Effector memory CD8-positive, alpha-beta T cell (primary cell): Measurements from ENCODE around the gene TTLL11.
A peak's percentile ranks its signal among the peaks of the same experiment; 100 is the strongest.

Experiments used
- ATAC-seq: fragments of 150-1000 bp; cut with Tn5 transposase; replicated peaks from 2 replicates; pipeline ENCODE4 v1.10.0; 2021; ENCODE audit warnings: mild to moderate bottlenecking, moderate library complexity
- DNase-seq, 3 experiments: peaks; one replicate each; pipeline ENCODE4 v3.0.0; 2021
- H3K27ac Mint-ChIP-seq, 2 donors: one replicate each; pipeline ENCODE4 v1.8.0; 2022; ENCODE audit warnings: mild to moderate bottlenecking in 2 of 2, mixed read lengths in 2 of 2, moderate library complexity in 2 of 2
- H3K27me3 Mint-ChIP-seq, 2 donors: one replicate each; pipeline ENCODE4 v1.8.0; 2022; ENCODE audit warnings: mixed read lengths in 2 of 2
- H3K36me3 Mint-ChIP-seq: one replicate; pipeline ENCODE4 v1.8.0; 2022; ENCODE audit warnings: mild to moderate bottlenecking, moderate library complexity, mixed read lengths; ENCODE audit not compliant: insufficient read depth
- H3K4me1 Mint-ChIP-seq, 2 donors: one replicate each; pipeline ENCODE4 v1.8.0; 2022; ENCODE audit warnings: low read depth in 2 of 2, mixed read lengths in 2 of 2
- H3K4me3 Mint-ChIP-seq, 2 donors: one replicate each; pipeline ENCODE4 v1.8.0; 2022; ENCODE audit warnings: mild to moderate bottlenecking in 2 of 2, mixed read lengths in 2 of 2, moderate library complexity in 2 of 2
- H3K9me3 Mint-ChIP-seq, 2 donors: one replicate each; pipeline ENCODE4 v1.8.0; 2022; ENCODE audit warnings: mixed read lengths in 2 of 2

Gene TTLL11

GRCh38 chr9:122091682-122092592, 1.2 kb downstream of the TTLL11 start:
- H3K27me3 Mint-ChIP-seq: no peaks in the 10 kb centered on the region
- peaks cover 35% of the 10 kb centered on the region in 2 donors for H3K4me1 Mint-ChIP-seq
- H3K27ac Mint-ChIP-seq: peak overlapping the region; percentile 73 to 87

DNA sequence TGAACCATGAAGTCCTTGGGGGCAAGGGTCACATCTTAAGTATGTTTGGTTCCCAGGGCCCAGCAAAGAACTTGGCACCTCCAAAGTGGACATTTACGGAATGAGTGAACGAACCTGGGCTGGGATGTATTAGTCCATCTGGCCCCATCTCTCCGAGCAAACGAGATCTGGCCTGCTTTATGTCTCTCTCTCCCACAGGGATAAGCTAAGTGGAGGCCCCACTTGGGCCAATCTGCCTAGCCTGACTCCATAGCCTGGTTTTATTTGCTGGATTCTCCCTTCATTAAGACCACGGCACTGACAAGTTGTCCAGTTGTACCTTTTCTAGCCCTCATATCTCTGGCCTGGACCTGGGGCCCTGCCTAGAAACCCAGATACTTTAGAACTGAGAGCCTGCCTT, 2.1 kb downstream of the TTLL11 start:
- ATAC-seq (no peak), DNase-seq (no peak)
- no peaks in the 10 kb centered on the region for H3K27me3 Mint-ChIP-seq
- H3K4me3 Mint-ChIP-seq: peak overlapping the region in 1 of 2 donors; percentile 19
- H3K4me1 Mint-ChIP-seq: peaks cover 35% of the 10 kb centered on the region in 2 donors
- H3K36me3 Mint-ChIP-seq: peaks cover 7% of the 10 kb centered on the region
- H3K27ac Mint-ChIP-seq: no peak overlapping the region
- no peaks in the 10 kb centered on the region for H3K9me3 Mint-ChIP-seq

More at GRCh38 chr9:122091682-122092592, 1.2 kb downstream of the TTLL11 start:
- Mint-ChIP-seq H3K36me3 (peaks cover 7% of the 10 kb centered on the region), H3K9me3 (no peaks in the 10 kb centered on the region), H3K4me3 (peak overlapping the region; percentile 93 to 94)
- ATAC-seq (no peak), DNase-seq (no peak)

GRCh38 chr9:122090287-122090883, 2.7 kb downstream of the TTLL11 start:
- Mint-ChIP-seq H3K9me3 (no peaks in the 10 kb centered on the region), H3K27ac (no peak overlapping the region), H3K4me1 (peaks cover 35 to 37% of the 10 kb centered on the region in 2 donors)

DNA sequence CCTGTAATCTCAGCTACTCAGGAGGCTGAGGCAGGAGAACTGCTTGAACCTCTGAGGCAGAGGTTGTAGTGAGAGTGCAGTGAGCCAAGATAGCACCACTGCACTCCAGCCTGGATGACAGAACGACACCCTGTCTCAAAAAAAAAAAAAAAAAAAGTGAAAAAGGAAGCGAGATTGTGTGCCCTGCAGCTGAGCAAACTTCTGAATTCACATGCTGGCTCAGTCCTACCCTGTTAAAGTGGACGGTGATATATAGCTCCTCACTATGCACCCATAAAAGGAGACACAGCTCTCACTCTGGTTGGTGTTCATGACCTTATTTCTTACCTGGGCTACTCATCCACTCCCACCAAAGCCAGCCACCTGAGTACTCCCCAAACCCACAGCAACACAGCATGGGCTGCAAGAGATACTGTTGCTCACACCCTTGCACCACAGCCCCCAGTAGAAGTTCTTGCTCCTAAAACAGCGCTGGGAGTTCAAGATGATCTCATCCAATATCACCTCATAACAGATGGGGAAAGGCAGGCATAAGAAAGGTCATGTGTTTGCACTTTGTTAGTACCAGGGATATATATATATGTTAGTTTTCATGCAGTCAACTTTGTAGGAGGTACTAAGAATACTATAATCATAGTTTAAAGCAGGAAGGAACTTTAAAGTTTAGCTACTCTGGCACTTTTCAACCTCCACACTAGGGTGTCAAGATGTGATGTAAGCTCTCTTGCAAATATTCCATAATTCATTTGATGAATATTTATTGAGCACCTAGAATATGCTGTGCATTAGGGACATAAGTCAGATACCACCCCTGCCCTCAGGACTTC, 4.0 kb downstream of the TTLL11 start:
- Mint-ChIP-seq H3K9me3 (no peaks in the 10 kb centered on the region), H3K4me1 (peaks cover 25 to 31% of the 10 kb centered on the region in 2 donors), H3K27me3 (no peaks in the 10 kb centered on the region), H3K27ac (no peak overlapping the region), H3K4me3 (no peak overlapping the region), H3K36me3 (peaks cover 7% of the 10 kb centered on the region)
- ATAC-seq (no peak), DNase-seq (no peak)

More at GRCh38 chr9:122090287-122090883, 2.7 kb downstream of the TTLL11 start:
- Mint-ChIP-seq H3K4me3 (no peak overlapping the region), H3K27me3 (no peaks in the 10 kb centered on the region), H3K36me3 (peaks cover 7% of the 10 kb centered on the region)
- ATAC-seq: no peak
- no peak for DNase-seq

- H3K4me1 Mint-ChIP-seq: peaks cover 20 to 38% of the 10 kb centered on the region in 2 donors
- H3K9me3 Mint-ChIP-seq: no peaks in the 10 kb centered on the region
- peaks cover 7% of the 10 kb centered on the region for H3K36me3 Mint-ChIP-seq
- ATAC-seq (no peak), DNase-seq (no peak)
- no peak overlapping the region for H3K4me3 Mint-ChIP-seq
- H3K27ac Mint-ChIP-seq: no peak overlapping the region
- no peaks in the 10 kb centered on the region for H3K27me3 Mint-ChIP-seq
Observed at GRCh38 chr9:122087406-122088200, 5.5 kb downstream of the TTLL11 start.

DNA sequence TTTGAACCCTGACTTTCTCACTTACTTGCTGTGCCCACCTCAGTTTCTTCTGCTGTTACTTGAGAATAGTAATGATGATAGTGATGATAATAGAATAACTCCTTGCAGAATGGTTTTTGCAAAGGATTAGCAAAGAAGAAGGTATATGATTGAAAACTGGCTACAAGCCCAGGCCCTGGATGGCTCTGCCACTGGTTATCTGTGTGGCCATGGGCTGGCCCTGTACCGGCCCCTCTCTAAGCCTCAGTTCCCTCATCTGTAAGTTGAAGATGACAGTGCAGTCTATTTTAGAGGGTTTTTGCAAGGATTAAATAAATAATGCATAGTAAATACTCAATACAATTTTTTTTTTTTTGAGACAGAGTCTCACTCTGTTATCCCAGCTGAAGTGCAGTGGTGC, 6.2 kb downstream of the TTLL11 start:
- DNase-seq (no peak), ATAC-seq (no peak)
- Mint-ChIP-seq H3K27ac (no peak overlapping the region), H3K4me3 (no peak overlapping the region), H3K36me3 (peaks cover 2% of the 10 kb centered on the region), H3K4me1 (peaks cover 16 to 32% of the 10 kb centered on the region in 2 donors), H3K27me3 (no peaks in the 10 kb centered on the region), H3K9me3 (no peaks in the 10 kb centered on the region)

- H3K36me3 Mint-ChIP-seq: no peaks in the 10 kb centered on the region
- H3K9me3 Mint-ChIP-seq: no peaks in the 10 kb centered on the region
- H3K27ac Mint-ChIP-seq: no peak overlapping the region
- DNase-seq (no peak), ATAC-seq (no peak)
- no peak overlapping the region for H3K4me3 Mint-ChIP-seq
- H3K27me3 Mint-ChIP-seq: no peaks in the 10 kb centered on the region
- H3K4me1 Mint-ChIP-seq: peaks cover 4 to 21% of the 10 kb centered on the region in 2 donors
Observed at GRCh38 chr9:122085260-122085659, 7.8 kb downstream of the TTLL11 start.

GRCh38 chr9:122084026-122084675, 9.0 kb downstream of the TTLL11 start:
- peaks cover 2 to 18% of the 10 kb centered on the region in 2 donors for H3K4me1 Mint-ChIP-seq
- no peaks in the 10 kb centered on the region for H3K36me3 Mint-ChIP-seq
- no peak overlapping the region for H3K27ac Mint-ChIP-seq
- no peaks in the 10 kb centered on the region for H3K27me3 Mint-ChIP-seq
- no peaks in the 10 kb centered on the region for H3K9me3 Mint-ChIP-seq
- no peak for ATAC-seq
- H3K4me3 Mint-ChIP-seq: no peak overlapping the region
- no peak for DNase-seq

- Mint-ChIP-seq H3K9me3 (peaks cover 3 to 7% of the 10 kb centered on the region in 2 donors), H3K4me3 (no peak overlapping the region), H3K27me3 (no peaks in the 10 kb centered on the region), H3K4me1 (peaks cover 1 to 16% of the 10 kb centered on the region in 2 donors), H3K27ac (no peak overlapping the region), H3K36me3 (no peaks in the 10 kb centered on the region)
- DNase-seq (no peak), ATAC-seq (no peak)
Observed at GRCh38 chr9:122080986-122081385, 12.1 kb downstream of the TTLL11 start.

DNA sequence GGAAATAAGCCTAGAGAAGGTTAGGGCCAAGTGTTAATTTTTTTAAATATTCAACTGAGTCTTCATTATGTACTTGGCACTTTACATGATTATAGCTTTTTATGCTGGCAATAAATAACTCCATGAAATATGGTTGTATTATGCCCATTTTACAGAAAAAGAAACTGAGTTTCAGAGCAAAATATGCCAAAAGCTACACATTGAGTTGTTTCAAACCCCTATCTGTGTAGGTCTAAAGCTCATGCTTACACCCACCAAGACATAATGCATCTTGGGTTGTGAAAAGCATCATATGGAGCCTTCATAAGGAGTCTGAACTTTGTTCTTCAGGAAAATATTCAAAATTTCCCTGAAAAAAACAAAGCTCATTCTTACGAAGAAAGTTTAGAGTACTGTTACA, 14.6 kb downstream of the TTLL11 start:
- Mint-ChIP-seq H3K27me3 (no peaks in the 10 kb centered on the region), H3K4me1 (peaks cover 3 to 10% of the 10 kb centered on the region in 2 donors), H3K27ac (no peak overlapping the region), H3K36me3 (no peaks in the 10 kb centered on the region), H3K9me3 (peaks cover 3 to 7% of the 10 kb centered on the region in 2 donors), H3K4me3 (no peak overlapping the region)
- ATAC-seq (no peak), DNase-seq (no peak)

DNA sequence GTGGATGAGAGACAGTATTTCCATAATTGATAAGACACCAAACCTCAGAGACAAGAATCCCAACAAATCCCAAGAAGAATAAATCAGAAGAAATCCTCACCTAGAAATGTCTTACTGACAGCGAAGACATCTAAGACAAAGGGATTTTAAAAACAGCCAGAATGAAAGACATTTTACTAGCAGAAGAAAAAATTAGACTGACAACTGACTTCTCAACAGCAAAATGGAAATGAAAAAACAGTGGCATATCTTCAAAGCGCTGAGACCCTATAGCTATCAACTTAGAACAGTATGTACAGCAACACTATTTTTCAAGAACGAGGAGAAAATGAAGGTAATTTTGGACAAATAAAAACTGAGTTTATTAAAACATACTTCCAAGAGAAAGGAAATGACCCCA, 16.3 kb downstream of the TTLL11 start:
- peaks cover 3 to 7% of the 10 kb centered on the region in 2 donors for H3K9me3 Mint-ChIP-seq
- H3K4me1 Mint-ChIP-seq: peaks cover 5 to 17% of the 10 kb centered on the region in 2 donors
- ATAC-seq (no peak), DNase-seq (no peak)
- no peaks in the 10 kb centered on the region for H3K27me3 Mint-ChIP-seq
- H3K36me3 Mint-ChIP-seq: no peaks in the 10 kb centered on the region
- no peak overlapping the region for H3K27ac Mint-ChIP-seq
- H3K4me3 Mint-ChIP-seq: no peak overlapping the region

- H3K9me3 Mint-ChIP-seq: peaks cover 3 to 7% of the 10 kb centered on the region in 2 donors
- peaks cover 7 to 19% of the 10 kb centered on the region in 2 donors for H3K4me1 Mint-ChIP-seq
- H3K27me3 Mint-ChIP-seq: no peaks in the 10 kb centered on the region
- no peaks in the 10 kb centered on the region for H3K36me3 Mint-ChIP-seq
- H3K27ac Mint-ChIP-seq: no peak overlapping the region
- ATAC-seq (no peak), DNase-seq (no peak)
- H3K4me3 Mint-ChIP-seq: no peak overlapping the region
Observed at GRCh38 chr9:122076117-122076516, 17.0 kb downstream of the TTLL11 start.
